Left renal pelvis (tissue), 4 donors: Measurements from ENCODE around the gene FBXO10. TPM values are rescaled to one million over a fixed set of nuclear protein-coding genes. Genes with fewer than 3 reads are reported as not detected.

ENCODE experiments used
- DNase-seq, 4 donors: peaks; one replicate each; pipeline ENCODE4 v3.0.0-alpha.2; 2013; ENCODE audit warnings: low read depth in 4 of 4, low spot score in 3 of 4
- polyA plus RNA-seq, 4 donors: library from polyadenylated mRNA; unstranded; fragments of 120-200 nt; gene quantifications; one replicate each; pipeline ENCODE4 v1.2.1, GENCODE V29; 2013; ENCODE audit not compliant: insufficient read length in 4 of 4

FBXO10 gene
- polyA plus RNA-seq, 4 donors: 12.7 to 14.1 (median 13.9) TPM

GRCh38 chr9:37593883-37594448 is 17.8 kb upstream of the FBXO10 start:
- DNase-seq: no peak

- peak; percentile 77 to 89 (median 86) for DNase-seq
Measured at GRCh38 chr9:37592108-37592951, 16.1 kb upstream of the FBXO10 start, which contains the start of gene TOMM5. TOMM5 (minus strand) TSS chr9:37592597; CDS start chr9:37592532, 65 bp downstream.

GRCh38 chr9:37587521-37587920 is 11.3 kb upstream of the FBXO10 start:
- DNase-seq: no peak

GRCh38 chr9:37583522-37584121 is 7.4 kb upstream of the FBXO10 start:
- no peak for DNase-seq

- no peak for DNase-seq
Measured at GRCh38 chr9:37582548-37583157, 6.5 kb upstream of the FBXO10 start.

- no peak for DNase-seq
Measured at GRCh38 chr9:37575511-37575914, 667 bp downstream of the FBXO10 start.

GRCh38 chr9:37575001-37575400 is 1.2 kb downstream of the FBXO10 start:
- no peak for DNase-seq

GRCh38 chr9:37574241-37574721 is 1.9 kb downstream of the FBXO10 start:
- DNase-seq: no peak

GRCh38 chr9:37571282-37571681 is 4.9 kb downstream of the FBXO10 start:
- no peak for DNase-seq

- DNase-seq: no peak
Measured at GRCh38 chr9:37566716-37567115, 9.5 kb downstream of the FBXO10 start.

- no peak for DNase-seq
Measured at GRCh38 chr9:37565661-37566618, 10.2 kb downstream of the FBXO10 start.

GRCh38 chr9:37564916-37565315 is 11.3 kb downstream of the FBXO10 start:
- DNase-seq: no peak

- no peak for DNase-seq
Measured at GRCh38 chr9:37563806-37564513, 12.2 kb downstream of the FBXO10 start.

GRCh38 chr9:37562826-37563225 is 13.4 kb downstream of the FBXO10 start:
- DNase-seq: no peak

- no peak for DNase-seq
Measured at GRCh38 chr9:37561682-37562081, 14.5 kb downstream of the FBXO10 start.

- no peak for DNase-seq
Measured at GRCh38 chr9:37559855-37560592, 16.2 kb downstream of the FBXO10 start.

GRCh38 chr9:37559125-37559524 is 17.1 kb downstream of the FBXO10 start:
- DNase-seq: no peak

- no peak for DNase-seq
Measured at GRCh38 chr9:37555786-37556185, 20.4 kb downstream of the FBXO10 start.

- DNase-seq: no peak
Measured at GRCh38 chr9:37554318-37554717, 21.9 kb downstream of the FBXO10 start.
